Vein endothelial cell (primary cell): ENCODE results near the gene CD2BP2. TPM values are rescaled to one million over a fixed set of nuclear protein-coding genes. Genes with fewer than 3 reads are reported as not detected.

Source experiments
- total RNA-seq: library from RNA; depleted of rRNA; stranded (reverse); fragments of >200 nt; gene quantifications from 2 replicates; pipeline ENCODE4 v1.2.3, GENCODE V29; 2012

The CD2BP2 gene
- total RNA-seq, result 40.5 and 43.7 TPM in 2 replicates

DNA sequence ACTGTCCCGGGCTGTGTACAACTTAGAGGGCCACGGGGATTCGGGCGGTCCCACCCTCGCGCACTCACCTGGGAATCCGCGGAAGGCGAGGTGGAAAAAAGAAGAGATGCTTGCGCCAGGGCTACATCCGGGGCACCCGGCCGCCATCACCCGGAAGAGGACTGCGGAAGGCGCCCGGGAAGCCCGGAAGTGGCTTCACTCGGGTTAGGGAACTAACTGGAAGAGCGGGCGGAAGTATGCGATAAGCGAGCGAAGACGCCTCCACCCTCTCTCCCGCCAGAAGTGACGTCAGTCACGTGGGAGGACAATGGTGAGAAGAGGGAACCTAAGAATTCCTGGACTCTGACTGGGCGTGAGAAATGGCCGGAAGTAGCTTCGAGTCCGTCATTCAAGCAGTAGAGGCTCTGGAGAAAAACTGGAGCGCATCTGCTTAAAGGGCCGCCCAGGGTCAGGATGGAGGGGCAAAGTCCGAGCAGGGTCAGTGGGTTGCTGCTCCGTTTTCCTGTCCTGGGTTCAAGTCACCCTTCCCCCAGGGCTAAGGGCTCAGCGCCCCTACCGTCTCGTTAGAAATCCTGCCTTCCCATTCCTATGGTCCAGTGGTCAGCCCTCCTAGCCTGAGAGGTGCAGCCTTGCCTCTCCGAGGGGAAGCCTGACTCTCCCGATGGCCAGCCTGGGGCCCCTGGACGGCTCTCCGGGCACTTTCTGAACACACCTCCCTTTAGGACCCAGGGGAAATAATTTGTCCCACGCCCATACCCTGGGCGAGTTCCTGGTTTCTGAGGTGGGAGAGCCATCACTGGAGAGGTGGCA lies at the start of gene CD2BP2:
Gene CD2BP2, minus strand, starts transcription at position 165 of the 810 bp plus-strand sequence. CDS start 627 bp downstream, outside the sequence.

DNA sequence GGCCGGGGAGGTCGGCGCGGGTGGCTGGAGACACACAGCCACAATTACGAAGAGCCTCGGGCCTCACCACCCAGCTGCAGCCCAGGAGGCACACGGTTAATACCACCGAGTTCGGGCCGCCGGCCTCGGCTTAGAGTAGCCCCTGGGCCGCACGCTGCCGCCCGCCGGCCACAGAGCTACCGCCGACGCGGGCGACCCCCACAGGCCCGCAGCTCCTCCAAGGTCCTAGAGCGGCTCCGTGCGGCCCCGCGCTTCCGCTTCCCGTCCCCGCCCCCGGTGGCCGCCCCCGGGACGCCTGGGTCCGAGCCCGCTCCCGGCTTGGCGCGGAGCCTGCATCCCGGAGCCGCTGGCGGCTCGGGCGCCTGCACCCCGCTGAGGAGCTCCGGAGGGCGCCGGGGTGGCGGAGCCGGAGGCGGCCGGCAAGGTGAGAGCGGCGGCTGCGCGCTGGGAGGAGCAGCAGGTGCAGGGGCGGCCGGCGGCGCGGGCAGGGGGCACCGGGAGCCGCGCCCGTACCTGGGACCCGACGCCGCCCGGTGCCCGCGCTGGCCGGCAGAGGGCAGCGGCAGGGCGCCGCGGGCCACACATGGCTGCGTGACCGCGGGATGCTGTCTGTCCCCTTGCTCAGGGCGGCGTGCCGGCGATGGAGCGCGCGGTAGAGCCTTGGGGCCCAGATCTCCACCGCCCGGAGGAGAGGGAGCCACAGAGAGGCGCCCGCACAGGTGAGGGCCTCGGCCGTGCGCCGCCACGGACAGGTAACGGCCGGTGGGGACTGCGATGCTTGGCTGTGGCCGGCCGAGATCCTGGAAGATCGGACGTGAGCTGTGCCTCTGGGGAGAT lies 40.3 kb upstream of the CD2BP2 start, which contains the start of gene ZNF48:
Gene ZNF48, plus strand, starts transcription at position 266 of the 837 bp plus-strand sequence. Its CDS starts 375 bp downstream, at position 641.

DNA sequence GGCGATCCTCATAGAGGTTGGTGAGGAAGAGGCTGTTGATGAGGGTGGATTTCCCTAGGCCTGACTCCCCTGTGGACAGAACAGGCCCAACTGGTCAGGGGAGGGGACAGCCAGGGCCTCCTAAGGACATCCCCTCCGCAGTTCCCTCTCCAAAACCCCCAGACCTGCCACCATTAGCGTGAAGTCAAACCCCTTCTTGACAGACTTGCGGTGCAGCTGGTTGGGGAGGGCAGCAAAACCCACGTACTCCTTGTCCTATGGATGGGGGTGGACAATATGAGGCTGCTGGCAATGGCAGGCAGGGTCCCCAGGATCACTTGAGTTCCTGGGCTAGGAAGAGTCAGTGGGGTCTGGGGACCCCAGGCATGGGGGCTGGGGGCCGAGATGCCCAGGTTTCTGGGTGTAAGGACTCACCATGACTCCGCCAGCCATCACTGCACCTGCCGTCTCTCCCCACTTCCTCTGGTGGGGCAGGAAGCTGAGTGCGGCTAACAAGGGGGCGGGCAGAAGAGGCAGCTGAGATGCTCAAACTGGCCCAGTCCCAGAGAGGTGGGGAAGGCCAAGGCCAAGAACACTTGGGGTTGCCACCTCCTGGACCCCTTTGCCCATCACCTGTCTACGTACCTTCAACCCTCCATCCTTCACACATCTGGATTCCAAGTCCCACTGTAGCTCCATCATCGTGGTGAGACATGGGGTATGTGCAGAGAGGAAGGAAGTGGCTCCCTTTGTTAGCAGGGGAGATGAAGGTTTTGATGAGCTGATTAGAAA lies 27.2 kb upstream of the CD2BP2 start, which contains the start of gene SEPTIN1:
Gene SEPTIN1, minus strand, starts transcription at position 451 of the 771 bp plus-strand sequence. Its CDS starts 19 bp downstream, at position 432.

DNA sequence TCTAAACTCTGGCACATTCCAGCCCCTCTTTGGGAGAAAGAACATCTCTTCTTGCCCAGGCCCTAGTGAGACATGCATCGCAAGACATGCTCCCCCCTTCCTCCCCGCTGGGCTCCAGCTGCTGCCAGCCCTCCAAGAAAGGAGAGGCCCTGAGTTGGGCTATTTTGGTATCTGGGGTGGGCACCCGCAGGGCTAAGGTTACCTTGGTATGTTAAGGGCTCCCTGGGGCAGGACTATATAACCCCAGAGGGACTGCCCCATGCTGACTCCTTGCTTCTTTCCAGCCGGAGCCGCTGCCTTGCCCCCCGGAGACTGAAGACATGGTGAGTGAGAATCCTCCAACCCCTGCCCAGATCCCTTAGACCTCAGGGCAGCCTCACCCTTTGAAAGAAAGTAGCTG lies 19.4 kb upstream of the CD2BP2 start, which contains the start of gene MYL11:
Gene MYL11, plus strand, starts transcription at position 265 of the 400 bp plus-strand sequence. Its CDS starts 56 bp downstream, at position 321.

DNA sequence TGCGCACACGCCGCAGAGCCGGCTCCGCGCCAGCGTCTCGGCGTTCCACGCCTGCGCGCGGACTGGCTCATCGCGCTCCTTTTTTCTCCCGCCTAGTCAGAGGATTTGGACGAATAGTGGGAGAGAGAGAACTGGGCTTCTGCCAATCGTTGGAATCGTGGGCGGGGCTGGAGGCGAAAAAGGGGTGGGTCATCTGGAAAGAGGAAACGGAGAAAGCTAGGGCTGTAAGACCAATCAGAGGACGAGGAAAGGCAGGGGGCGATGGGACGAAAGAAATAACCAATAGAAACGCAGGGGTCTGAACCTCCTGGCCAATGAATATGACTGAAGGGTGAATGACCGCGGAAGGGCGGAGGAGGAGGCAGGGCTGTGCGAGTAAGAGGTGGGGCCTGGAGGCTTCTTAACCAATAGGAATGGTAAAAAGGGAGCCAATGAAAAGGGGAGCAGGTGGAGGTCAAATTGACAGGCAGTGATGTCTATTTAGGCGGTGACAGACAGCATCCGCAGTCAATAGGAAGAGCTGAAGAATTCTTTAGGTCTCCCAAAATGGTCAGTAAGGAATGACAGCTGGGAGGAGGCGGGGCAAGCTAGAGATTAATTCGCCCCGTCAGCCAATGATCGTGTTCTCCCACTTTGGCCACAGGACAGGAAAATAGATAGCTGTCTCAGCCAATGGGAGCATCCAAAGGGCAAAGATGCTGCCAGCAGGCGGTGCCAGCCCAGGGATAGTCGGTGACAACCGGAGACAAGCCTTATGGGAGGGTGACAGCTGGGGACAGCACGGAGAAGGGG lies 15.5 kb upstream of the CD2BP2 start, which contains the start of gene TBC1D10B:
Gene TBC1D10B, minus strand, starts transcription at position 39 of the 792 bp plus-strand sequence. CDS start 311 bp downstream, outside the sequence.

Other genes starting within 250 kb of the CD2BP2 start
- 1.3 and 1.8 TPM in 2 replicates for gene GDPD3, start 241.8 kb downstream of the CD2BP2 start, total RNA-seq
- 70.8 and 112 TPM in 2 replicates for gene MAPK3, start 232.1 kb downstream of the CD2BP2 start, total RNA-seq
- 5.6 and 6.8 TPM in 2 replicates for gene CORO1A, start 171.7 kb downstream of the CD2BP2 start, total RNA-seq
- gene BOLA2B, start 161.6 kb downstream of the CD2BP2 start, total RNA-seq, result 96.4 and 190 TPM in 2 replicates
- 31.4 and 50.0 TPM in 2 replicates for gene SLX1A, start 161.4 kb downstream of the CD2BP2 start, total RNA-seq
- gene SULT1A3, start 156.1 kb downstream of the CD2BP2 start, total RNA-seq, result 12.4 and 13.7 TPM in 2 replicates
- gene NPIPB13, start 106.8 kb downstream of the CD2BP2 start, total RNA-seq, result 0.96 and 3.6 TPM in 2 replicates
- 45.6 and 48.0 TPM in 2 replicates for gene TBC1D10B, start 15.2 kb upstream of the CD2BP2 start, total RNA-seq
- gene MYL11, start 19.5 kb upstream of the CD2BP2 start, total RNA-seq, result not detected in 2 replicates
- not detected in 2 replicates for gene SEPTIN1, start 27.3 kb upstream of the CD2BP2 start, total RNA-seq
- gene ZNF48, start 40.1 kb upstream of the CD2BP2 start, total RNA-seq, result 18.9 and 30.4 TPM in 2 replicates
- 9.3 and 14.7 TPM in 2 replicates for gene ZNF771, start 52.3 kb upstream of the CD2BP2 start, total RNA-seq
- 39.8 and 51.2 TPM in 2 replicates for gene DCTPP1, start 74.7 kb upstream of the CD2BP2 start, total RNA-seq
- gene SEPHS2, start 90.6 kb upstream of the CD2BP2 start, total RNA-seq, result 10.8 and 12.1 TPM in 2 replicates
- gene ITGAL, start 117.4 kb upstream of the CD2BP2 start, total RNA-seq, result not detected in 2 replicates
- gene ZNF768, start 171.3 kb upstream of the CD2BP2 start, total RNA-seq, result 25.3 and 32.0 TPM in 2 replicates
- gene ZNF747, start 179.6 kb upstream of the CD2BP2 start, total RNA-seq, result 9.5 and 11.7 TPM in 2 replicates
- gene ZNF764, start 203.1 kb upstream of the CD2BP2 start, total RNA-seq, result 10.5 and 10.6 TPM in 2 replicates
- 5.2 and 6.2 TPM in 2 replicates for gene ZNF688, start 216.4 kb upstream of the CD2BP2 start, total RNA-seq
- gene ZNF785, start 230.4 kb upstream of the CD2BP2 start, total RNA-seq, result 12.7 and 13.0 TPM in 2 replicates